Chondrocyte (in vitro differentiated cells): ENCODE data around the gene ACSS1. TPM values are rescaled to one million over a fixed set of nuclear protein-coding genes. Genes with fewer than 3 reads are reported as not detected.

Source experiments
- DNase-seq: peaks from one replicate; pipeline ENCODE4 v3.0.0; 2021; ENCODE audit warnings: mixed read lengths, low spot score
- H3K27ac Mint-ChIP-seq: one replicate; pipeline ENCODE4 v1.8.0; 2021; ENCODE audit warnings: mild to moderate bottlenecking, moderate library complexity, mixed read lengths; ENCODE audit not compliant: unreplicated experiment
- H3K27me3 Mint-ChIP-seq: 2 replicates; pipeline ENCODE4 v1.8.0; 2021; ENCODE audit warnings: low read depth, mixed read lengths
- H3K36me3 Mint-ChIP-seq: 2 replicates; pipeline ENCODE4 v1.8.0; 2021; ENCODE audit warnings: low read depth, mixed read lengths
- H3K4me1 Mint-ChIP-seq: 2 replicates; pipeline ENCODE4 v1.8.0; 2021; ENCODE audit warnings: low read depth, mild to moderate bottlenecking, mixed read lengths
- H3K4me3 Mint-ChIP-seq: one replicate; pipeline ENCODE4 v1.8.0; 2021; ENCODE audit warnings: mild to moderate bottlenecking, moderate library complexity, mixed read lengths; ENCODE audit not compliant: unreplicated experiment
- H3K9me3 Mint-ChIP-seq: 2 replicates; pipeline ENCODE4 v1.8.0; 2021; ENCODE audit warnings: low read depth, mixed read lengths
- total RNA-seq: library from RNA; stranded (reverse); gene quantifications from 3 replicates; pipeline ENCODE4 v1.2.1, GENCODE V29; 2021
- TF ChIP-seq, protein P1 (sequence below): fragments of 200-600 bp; sonication (generic); IDR thresholded peaks from 2 replicates; pipeline ENCODE4 v1.5.0; 2021; ENCODE audit warnings: antibody characterized with exemption, mild to moderate bottlenecking, moderate library complexity

The ACSS1 gene
- total RNA-seq, 1 donor from 2014 or later = 5.5 TPM

DNA sequence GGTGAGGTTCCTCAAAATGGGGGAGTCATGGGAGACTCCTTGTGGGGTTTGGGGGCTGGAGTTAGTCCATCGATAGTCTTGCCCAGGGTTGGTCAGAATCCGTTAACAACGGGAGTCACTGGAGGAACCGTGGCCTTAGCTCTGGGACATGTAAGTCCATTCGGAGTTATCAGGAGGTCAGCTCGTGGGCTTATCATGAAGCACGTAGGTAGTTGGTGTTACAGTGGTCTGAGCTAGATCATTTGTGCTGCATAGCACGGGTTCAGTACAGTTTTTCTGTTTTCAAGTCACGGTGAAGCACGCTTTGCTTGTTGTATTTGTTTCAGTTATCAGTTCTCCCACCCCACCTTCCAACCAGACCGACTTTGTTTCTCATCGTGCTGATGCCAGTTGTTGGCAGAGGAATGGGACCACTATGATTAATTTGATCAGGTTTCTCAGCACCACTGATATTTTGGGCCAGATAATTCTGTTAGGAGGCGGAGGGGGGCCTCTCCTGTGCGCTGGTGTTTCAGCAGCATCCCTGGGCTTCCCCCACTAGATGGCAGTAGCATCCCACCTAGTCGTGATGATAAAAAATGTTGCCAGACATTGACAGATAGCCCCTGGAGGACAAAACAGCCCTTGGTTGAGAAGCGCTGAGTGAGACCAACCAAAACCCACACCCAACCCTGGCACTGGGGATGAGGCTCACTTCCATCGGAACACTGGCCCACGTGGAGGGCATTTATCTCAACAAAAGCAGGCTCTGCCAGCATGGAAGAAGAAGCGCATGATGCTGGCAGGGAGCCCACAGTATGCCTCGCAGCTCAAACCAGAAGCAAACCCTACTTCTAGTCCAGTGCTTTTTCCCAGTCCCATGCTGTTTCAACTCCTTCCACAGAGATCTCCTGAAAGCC is 63.2 kb downstream of the ACSS1 start:
- Mint-ChIP-seq H3K4me1 (peaks cover 42% of the 10 kb centered on the region), H3K4me3 (peak overlapping the region; percentile 35), H3K27me3 (peaks cover 17% of the 10 kb centered on the region), H3K27ac (no peak overlapping the region), H3K9me3 (no peaks in the 10 kb centered on the region), H3K36me3 (no peaks in the 10 kb centered on the region)
- DNase-seq = no peak
- TF ChIP-seq, protein P1, sequence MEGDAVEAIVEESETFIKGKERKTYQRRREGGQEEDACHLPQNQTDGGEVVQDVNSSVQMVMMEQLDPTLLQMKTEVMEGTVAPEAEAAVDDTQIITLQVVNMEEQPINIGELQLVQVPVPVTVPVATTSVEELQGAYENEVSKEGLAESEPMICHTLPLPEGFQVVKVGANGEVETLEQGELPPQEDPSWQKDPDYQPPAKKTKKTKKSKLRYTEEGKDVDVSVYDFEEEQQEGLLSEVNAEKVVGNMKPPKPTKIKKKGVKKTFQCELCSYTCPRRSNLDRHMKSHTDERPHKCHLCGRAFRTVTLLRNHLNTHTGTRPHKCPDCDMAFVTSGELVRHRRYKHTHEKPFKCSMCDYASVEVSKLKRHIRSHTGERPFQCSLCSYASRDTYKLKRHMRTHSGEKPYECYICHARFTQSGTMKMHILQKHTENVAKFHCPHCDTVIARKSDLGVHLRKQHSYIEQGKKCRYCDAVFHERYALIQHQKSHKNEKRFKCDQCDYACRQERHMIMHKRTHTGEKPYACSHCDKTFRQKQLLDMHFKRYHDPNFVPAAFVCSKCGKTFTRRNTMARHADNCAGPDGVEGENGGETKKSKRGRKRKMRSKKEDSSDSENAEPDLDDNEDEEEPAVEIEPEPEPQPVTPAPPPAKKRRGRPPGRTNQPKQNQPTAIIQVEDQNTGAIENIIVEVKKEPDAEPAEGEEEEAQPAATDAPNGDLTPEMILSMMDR = peak; percentile 96

DNA sequence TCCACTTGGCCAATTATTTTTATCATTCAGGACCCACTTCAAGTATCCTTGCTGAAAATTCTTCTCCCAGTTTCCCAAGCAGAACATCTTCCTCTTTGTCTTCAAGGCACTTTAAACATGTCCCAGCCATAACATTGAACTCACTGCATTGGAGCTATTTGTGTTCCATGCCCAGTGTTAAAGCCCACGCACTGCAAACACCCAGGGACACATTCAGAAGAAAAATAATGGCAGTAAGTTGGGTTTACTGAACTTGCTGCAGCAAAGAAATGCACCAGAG is 63.8 kb downstream of the ACSS1 start:
- Mint-ChIP-seq H3K27ac (peak overlapping the region; percentile 50), H3K4me3 (no peak overlapping the region), H3K36me3 (no peaks in the 10 kb centered on the region), H3K9me3 (no peaks in the 10 kb centered on the region), H3K4me1 (peaks cover 42% of the 10 kb centered on the region), H3K27me3 (peaks cover 15% of the 10 kb centered on the region)
- TF ChIP-seq, protein P1 = no peak
- DNase-seq = no peak

DNA sequence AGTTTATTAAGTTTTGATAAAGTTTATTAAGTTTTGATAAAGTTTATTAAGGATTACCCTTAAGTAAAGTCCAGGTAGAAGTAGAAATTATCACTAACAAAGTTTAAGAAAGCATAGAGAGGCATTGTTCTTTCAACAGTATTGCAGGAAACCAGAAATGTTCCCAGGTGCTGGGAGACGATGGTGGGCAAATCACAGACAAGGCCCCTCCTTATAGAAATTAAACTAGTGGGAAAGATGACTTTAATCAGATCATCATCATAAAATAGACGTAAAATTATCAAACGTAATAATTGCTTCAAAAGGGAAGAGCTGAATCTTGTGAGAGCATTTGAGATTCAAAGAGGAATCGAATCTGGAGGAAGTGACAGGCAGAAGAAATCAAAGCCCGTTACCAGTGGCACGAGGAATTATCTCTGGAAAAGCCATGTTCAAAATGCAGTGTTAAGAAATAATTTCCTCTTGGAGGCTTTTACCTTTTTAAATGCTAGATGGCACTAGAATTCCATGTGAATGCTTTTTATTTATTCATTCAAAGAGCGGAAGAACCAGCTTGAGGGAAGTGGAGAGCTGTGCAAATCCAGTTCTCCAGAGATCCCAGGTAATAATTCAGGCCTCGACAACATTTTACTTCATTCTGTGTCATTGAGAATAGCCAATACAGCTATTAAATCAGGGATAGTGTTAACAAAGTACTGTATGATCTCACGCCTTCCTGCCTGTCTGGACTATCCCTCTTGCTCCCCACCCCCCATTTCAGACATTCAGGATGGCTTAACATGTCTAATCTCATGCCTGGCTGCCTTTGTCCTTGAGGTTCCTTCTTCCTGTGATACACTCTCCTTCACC is 64.4 kb downstream of the ACSS1 start:
- no peaks in the 10 kb centered on the region for H3K9me3 Mint-ChIP-seq
- no peaks in the 10 kb centered on the region for H3K36me3 Mint-ChIP-seq
- peaks cover 9% of the 10 kb centered on the region for H3K27me3 Mint-ChIP-seq
- peak overlapping the region; percentile 96 for H3K27ac Mint-ChIP-seq
- H3K4me1 Mint-ChIP-seq = peaks cover 42% of the 10 kb centered on the region
- DNase-seq = no peak
- peak overlapping the region; percentile 90 for H3K4me3 Mint-ChIP-seq
- TF ChIP-seq, protein P1 = peak; percentile 78

DNA sequence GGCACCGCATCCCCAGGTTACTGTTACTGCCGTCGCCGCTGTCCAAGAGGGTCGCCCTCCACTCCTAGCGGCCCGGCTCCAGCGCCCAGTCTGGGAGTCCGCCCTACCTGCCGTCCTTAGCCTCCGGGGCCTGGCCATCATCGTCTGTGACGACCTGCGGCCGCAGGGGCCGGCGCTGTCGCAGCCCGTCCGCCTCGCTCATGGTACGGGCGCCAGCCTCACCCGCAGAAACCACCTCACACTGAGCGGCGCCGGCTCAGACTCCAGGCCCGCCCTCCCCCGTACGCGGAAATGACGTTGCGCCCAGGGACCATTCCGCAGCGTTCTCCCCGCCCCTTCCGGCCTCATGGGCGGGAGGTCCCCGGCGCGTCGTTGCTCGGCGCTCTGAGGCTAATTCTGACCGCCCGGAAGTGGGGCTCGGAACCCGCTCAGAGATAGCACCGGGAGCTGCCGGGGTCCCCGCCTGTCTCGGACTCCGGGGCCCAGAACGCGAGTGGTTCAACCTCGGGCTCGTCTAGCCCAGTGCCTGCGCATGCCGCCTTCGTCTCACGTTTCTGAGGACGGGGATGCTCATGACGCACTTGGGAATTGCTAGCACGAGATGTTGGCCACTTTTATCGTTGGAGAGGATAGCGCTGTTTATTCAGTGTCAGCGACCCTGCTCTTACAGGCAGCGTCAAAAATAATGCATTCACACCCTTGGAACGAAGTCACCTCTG is 65.3 kb downstream of the ACSS1 start, which contains the start of gene APMAP:
APMAP (minus strand) TSS at position 265 of the 719 bp plus-strand sequence; CDS start at position 202, 63 bp downstream.
- Mint-ChIP-seq H3K36me3 (no peaks in the 10 kb centered on the region), H3K9me3 (no peaks in the 10 kb centered on the region), H3K27ac (peak within 1 kb of the TSS; percentile 96), H3K27me3 (peaks cover 2% of the 10 kb centered on the region), H3K4me1 (peaks cover 42% of the 10 kb centered on the region), H3K4me3 (peak within 1 kb of the TSS; percentile 90)
- no peak for DNase-seq
- TF ChIP-seq, protein P1 = no peak
